Large intestine (tissue), 3 donors: ENCODE data around the gene STUM. TPM values are rescaled to one million over a fixed set of nuclear protein-coding genes. Genes with fewer than 3 reads are reported as not detected.

ENCODE experiments used
- DNase-seq, 2 donors: peaks; one replicate each; pipeline versions ENCODE4 v3.0.0 to v3.0.0-alpha.2; 2013
- H3K27ac ChIP-seq: one replicate; pipeline ENCODE4 v1.5.1; 2013; ENCODE audit warnings: low read length
- H3K27me3 ChIP-seq: 2 replicates; pipeline ENCODE4 v1.6.1; 2013; ENCODE audit warnings: low read length; ENCODE audit not compliant: control insufficient read depth, insufficient read depth
- H3K36me3 ChIP-seq: 2 replicates; pipeline ENCODE4 v1.6.1; 2013; ENCODE audit warnings: low read length; ENCODE audit not compliant: control insufficient read depth, insufficient read depth
- H3K4me1 ChIP-seq: one replicate; pipeline ENCODE4 v1.6.1; 2013; ENCODE audit warnings: low read length; ENCODE audit not compliant: control insufficient read depth, insufficient read depth
- H3K4me3 ChIP-seq: one replicate; pipeline ENCODE4 v1.5.1; 2013; ENCODE audit warnings: low read length
- H3K9me3 ChIP-seq: one replicate; pipeline ENCODE4 v1.6.1; 2013; ENCODE audit warnings: mild to moderate bottlenecking, low read depth, low read length, moderate library complexity; ENCODE audit not compliant: control insufficient read depth
- WGBS: methylation state at CpG from one replicate; pipeline ENCODE4 v1.1.5; 2013; ENCODE audit warnings: low lambda C conversion rate; ENCODE audit not compliant: insufficient coverage; 5-methylcytosine and 5-hydroxymethylcytosine counted together
- polyA plus RNA-seq: library from polyadenylated mRNA; unstranded; fragments of 120-200 nt; gene quantifications from one replicate; pipeline ENCODE4 v1.2.1, GENCODE V29; 2013

The STUM gene
- polyA plus RNA-seq, 1 donor: 8.2 TPM

DNA sequence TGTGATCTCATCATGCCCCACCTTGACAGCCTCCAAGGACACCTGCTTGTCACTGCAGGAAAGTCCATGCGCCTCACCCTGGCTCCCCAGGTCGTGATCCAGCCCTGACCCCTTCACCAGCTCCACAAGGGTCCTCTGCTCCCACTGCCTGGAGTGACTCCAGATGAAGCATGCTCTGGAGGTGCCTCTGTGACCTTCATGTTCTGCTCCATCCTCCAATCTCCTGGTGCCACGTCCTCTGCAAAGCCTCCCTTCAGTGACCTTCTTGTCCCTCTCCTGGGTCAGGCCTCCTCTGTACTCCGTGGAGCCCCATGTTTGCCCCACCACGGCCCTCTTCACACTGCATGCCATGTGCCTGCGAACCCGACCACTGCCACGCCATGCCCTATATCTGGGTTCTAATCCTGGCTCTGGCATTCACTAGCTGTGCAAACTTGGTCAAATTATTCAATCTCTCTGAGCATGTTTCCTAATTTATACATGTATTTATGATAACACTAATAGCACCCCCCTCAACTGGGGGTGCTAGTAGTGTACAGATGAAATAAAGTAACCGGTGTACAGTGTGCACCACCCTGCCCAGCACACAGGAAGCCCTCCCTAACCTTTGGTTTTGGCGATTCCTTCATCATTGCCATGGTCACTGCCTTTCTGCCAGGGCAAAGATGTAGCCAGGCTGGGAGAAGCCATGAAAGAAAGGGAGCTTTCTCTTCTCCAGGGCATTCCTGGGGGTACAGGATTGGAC, 77.4 kb downstream of the STUM start:
- Histone ChIP-seq H3K9me3 (peaks cover 7% of the 10 kb centered on the region), H3K27ac (no peak overlapping the region), H3K27me3 (no peaks in the 10 kb centered on the region), H3K4me3 (no peak overlapping the region), H3K36me3 (no peaks in the 10 kb centered on the region), H3K4me1 (no peaks in the 10 kb centered on the region)
- no CpG with 5 or more reads among the region's 10 CpGs for WGBS
- DNase-seq: no peak

DNA sequence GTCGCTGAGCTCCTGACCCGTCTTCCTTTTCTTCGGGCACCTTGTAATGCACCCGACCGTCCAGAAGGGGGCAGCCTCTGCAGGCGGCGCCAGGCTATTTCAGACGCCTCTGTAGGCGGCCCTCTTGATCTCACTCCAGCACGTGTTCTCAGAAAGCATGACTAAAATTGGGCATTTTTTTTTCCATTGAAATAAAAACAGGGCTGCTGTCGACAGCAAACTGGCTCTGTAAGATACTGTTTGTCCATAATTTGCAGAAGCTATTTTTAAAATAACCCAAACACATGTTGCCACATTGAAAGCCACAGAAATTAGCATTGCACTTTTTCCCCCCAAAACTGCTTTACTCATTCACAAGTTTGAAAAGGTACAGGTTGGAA, 78.0 kb downstream of the STUM start:
- H3K27ac ChIP-seq: no peak overlapping the region
- H3K4me1 ChIP-seq: no peaks in the 10 kb centered on the region
- H3K4me3 ChIP-seq: no peak overlapping the region
- no peak for DNase-seq
- no peaks in the 10 kb centered on the region for H3K27me3 ChIP-seq
- H3K9me3 ChIP-seq: peaks cover 7% of the 10 kb centered on the region
- H3K36me3 ChIP-seq: no peaks in the 10 kb centered on the region
- no CpG with 5 or more reads among the region's 11 CpGs for WGBS

- Histone ChIP-seq H3K9me3 (peaks cover 7% of the 10 kb centered on the region), H3K4me3 (no peak overlapping the region), H3K27ac (no peak overlapping the region), H3K27me3 (no peaks in the 10 kb centered on the region), H3K36me3 (no peaks in the 10 kb centered on the region), H3K4me1 (no peaks in the 10 kb centered on the region)
- DNase-seq: peak in 1 of 2 donors; percentile 47
- WGBS: 83% methylated on average over 1 of the region's 6 CpGs
Observed at GRCh38 chr1:226627050-226627755, 78.6 kb downstream of the STUM start.

- H3K27me3 ChIP-seq: no peaks in the 10 kb centered on the region
- WGBS: 100% methylated on average over 2 of the region's 11 CpGs
- no peak overlapping the region for H3K27ac ChIP-seq
- H3K36me3 ChIP-seq: peaks cover 3% of the 10 kb centered on the region
- no peaks in the 10 kb centered on the region for H3K4me1 ChIP-seq
- no peak for DNase-seq
- no peak overlapping the region for H3K4me3 ChIP-seq
- H3K9me3 ChIP-seq: peaks cover 7% of the 10 kb centered on the region
Observed at GRCh38 chr1:226627924-226628611, 79.5 kb downstream of the STUM start.

DNA sequence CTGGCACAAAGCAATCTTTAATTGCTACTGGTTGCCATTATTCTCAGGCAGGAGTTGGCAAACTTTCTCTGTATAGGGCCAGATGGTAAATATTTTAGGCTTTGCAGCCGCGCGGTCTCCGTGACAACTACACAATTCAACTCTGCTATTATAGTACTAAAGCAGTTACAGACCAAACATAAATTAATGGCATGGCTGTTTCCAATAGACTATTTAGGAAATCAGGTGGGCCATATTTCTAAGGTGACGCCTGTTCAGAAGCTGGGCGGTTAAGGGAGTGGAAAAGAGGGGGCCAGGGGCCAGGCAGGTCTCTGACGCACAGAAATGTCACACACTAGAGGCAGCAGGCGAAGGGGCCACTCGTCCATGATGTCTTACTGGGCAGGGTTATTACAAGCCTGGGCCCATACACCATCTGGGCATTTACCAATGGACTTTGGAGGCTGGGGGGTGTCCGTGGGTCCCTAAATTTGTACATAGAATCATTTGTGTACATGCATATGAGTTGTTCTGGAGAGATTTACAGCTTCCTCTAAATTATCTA, 80.1 kb downstream of the STUM start:
- DNase-seq: no peak
- no peak overlapping the region for H3K27ac ChIP-seq
- H3K4me3 ChIP-seq: no peak overlapping the region
- no CpG with 5 or more reads among the region's 10 CpGs for WGBS
- peaks cover 7% of the 10 kb centered on the region for H3K9me3 ChIP-seq
- no peaks in the 10 kb centered on the region for H3K4me1 ChIP-seq
- no peaks in the 10 kb centered on the region for H3K27me3 ChIP-seq
- peaks cover 8% of the 10 kb centered on the region for H3K36me3 ChIP-seq

- H3K9me3 ChIP-seq: peaks cover 7% of the 10 kb centered on the region
- no peak for DNase-seq
- no peaks in the 10 kb centered on the region for H3K27me3 ChIP-seq
- no peak overlapping the region for H3K27ac ChIP-seq
- no peaks in the 10 kb centered on the region for H3K4me1 ChIP-seq
- no CpG with 5 or more reads among the region's 18 CpGs for WGBS
- no peak overlapping the region for H3K4me3 ChIP-seq
- peaks cover 8% of the 10 kb centered on the region for H3K36me3 ChIP-seq
Observed at GRCh38 chr1:226629210-226629895, 80.8 kb downstream of the STUM start.

DNA sequence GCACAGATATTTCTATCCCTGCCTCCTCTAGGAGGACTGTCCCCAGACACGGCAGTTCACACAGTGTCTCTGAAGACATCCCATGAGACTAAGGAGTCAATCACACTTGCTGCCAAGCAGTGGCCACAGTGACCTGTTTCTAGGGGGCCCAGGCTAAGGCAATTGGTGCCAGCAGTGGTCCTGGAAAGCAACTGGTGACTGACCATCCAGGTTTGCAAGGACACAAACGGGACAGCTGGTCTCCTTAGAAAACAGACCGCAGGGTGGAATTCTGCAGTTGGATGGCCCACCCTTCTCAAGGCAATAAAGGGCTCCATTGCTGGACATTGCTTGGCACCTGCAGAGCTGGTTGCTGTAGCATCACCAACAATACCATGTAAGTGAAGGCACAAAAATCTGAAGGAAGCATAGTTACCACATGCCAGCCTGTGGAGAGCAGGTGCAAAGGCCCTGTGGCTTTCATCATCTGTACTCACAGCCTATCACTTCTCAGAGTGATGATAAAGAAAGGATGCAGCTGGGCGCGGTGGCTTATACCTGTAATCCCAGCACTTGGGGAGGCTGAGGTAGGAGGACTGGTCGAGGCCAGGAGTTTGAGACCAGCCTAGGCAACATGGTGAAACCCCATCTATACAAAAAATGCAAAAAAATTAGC, 81.5 kb downstream of the STUM start:
- H3K27ac ChIP-seq: no peak overlapping the region
- peaks cover 7% of the 10 kb centered on the region for H3K9me3 ChIP-seq
- H3K27me3 ChIP-seq: no peaks in the 10 kb centered on the region
- H3K36me3 ChIP-seq: peaks cover 8% of the 10 kb centered on the region
- H3K4me1 ChIP-seq: no peaks in the 10 kb centered on the region
- WGBS: no CpG with 5 or more reads among the region's 6 CpGs
- H3K4me3 ChIP-seq: no peak overlapping the region
- DNase-seq: no peak

GRCh38 chr1:226630592-226630991, 82.0 kb downstream of the STUM start:
- no peak overlapping the region for H3K27ac ChIP-seq
- H3K36me3 ChIP-seq: peaks cover 10% of the 10 kb centered on the region
- peaks cover 7% of the 10 kb centered on the region for H3K9me3 ChIP-seq
- no peaks in the 10 kb centered on the region for H3K4me1 ChIP-seq
- no peak for DNase-seq
- H3K4me3 ChIP-seq: no peak overlapping the region
- no peaks in the 10 kb centered on the region for H3K27me3 ChIP-seq
- 100% methylated on average over 2 of the region's 3 CpGs for WGBS

DNA sequence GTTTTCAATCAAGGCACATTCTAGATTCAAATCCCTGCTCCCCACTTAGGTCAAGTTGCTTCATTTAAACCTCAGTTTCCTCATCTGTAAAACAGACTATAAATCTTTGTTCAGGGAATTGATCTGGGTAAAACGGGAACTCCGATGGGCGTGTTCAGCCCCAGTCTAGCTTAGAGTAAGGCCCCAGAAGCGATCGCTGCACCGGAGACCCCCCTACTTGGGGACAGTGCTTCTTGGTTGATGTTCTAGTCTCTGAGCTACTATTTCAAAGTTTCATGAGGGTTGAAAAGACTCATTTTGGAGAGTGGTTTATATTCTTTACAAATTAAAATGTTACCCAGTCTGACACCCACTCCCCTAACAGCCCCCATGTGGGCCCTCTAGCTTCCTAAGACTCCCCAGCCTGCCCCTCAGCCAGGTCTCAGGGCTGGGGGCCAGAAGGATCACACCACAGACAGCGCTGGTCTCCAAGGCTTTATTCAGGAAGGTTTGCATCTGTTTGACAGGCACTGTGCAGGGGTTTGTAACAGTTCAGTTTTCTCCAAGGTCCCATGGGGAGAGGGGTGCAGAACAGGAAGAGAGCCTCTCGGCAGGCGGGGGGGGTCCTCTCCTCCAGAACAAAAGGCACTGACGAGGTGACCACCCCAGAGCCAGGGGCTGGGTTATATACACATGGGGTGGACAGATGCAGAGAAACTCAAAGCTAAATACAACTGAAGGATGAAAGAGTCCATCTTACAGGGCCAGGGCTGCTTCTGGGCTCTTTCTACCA, 82.9 kb downstream of the STUM start:
- Histone ChIP-seq H3K9me3 (peaks cover 2% of the 10 kb centered on the region), H3K27me3 (no peaks in the 10 kb centered on the region), H3K4me3 (no peak overlapping the region), H3K36me3 (peaks cover 17% of the 10 kb centered on the region), H3K27ac (no peak overlapping the region), H3K4me1 (no peaks in the 10 kb centered on the region)
- no CpG with 5 or more reads among the region's 10 CpGs for WGBS
- no peak for DNase-seq
